ENCODE results near the gene DDX39A.
"Not testable (repeated sequence)": the region's sequence is repeated elsewhere in the genome, so short reads cannot be mapped to it uniquely, and the experiment has no call there.

DDX39A gene

GRCh38 chr19:14407605-14408484 lies 11.3 kb downstream of the DDX39A start:
- no peak for DNase-seq

GRCh38 chr19:14406645-14407401 lies 12.3 kb downstream of the DDX39A start:
- DNase-seq = no peak

- peak; percentile 98 for DNase-seq
Observed at GRCh38 chr19:14405758-14406644, 13.1 kb downstream of the DDX39A start.

- no peak for DNase-seq
Observed at GRCh38 chr19:14405380-14405757, 13.8 kb downstream of the DDX39A start.

GRCh38 chr19:14404312-14404711 lies 14.8 kb downstream of the DDX39A start:
- no peak for DNase-seq

- DNase-seq = not testable (repeated sequence)
Observed at GRCh38 chr19:14403145-14403930, 15.8 kb downstream of the DDX39A start.

- DNase-seq = no peak
Observed at GRCh38 chr19:14402332-14403144, 16.6 kb downstream of the DDX39A start.

GRCh38 chr19:14401468-14402195 lies 17.5 kb downstream of the DDX39A start:
- no peak for DNase-seq

GRCh38 chr19:14400951-14401431 lies 18.1 kb downstream of the DDX39A start:
- DNase-seq = no peak

- not testable (repeated sequence) for DNase-seq
Observed at GRCh38 chr19:14397168-14397567, 22.0 kb downstream of the DDX39A start.

- not testable (repeated sequence) for DNase-seq
Observed at GRCh38 chr19:14396730-14397129, 22.4 kb downstream of the DDX39A start.

GRCh38 chr19:14395710-14396336 lies 23.3 kb downstream of the DDX39A start:
- DNase-seq = no peak

GRCh38 chr19:14395262-14395661 lies 23.9 kb downstream of the DDX39A start:
- DNase-seq = no peak

GRCh38 chr19:14394167-14394566 lies 25.0 kb downstream of the DDX39A start:
- DNase-seq = no peak

GRCh38 chr19:14393329-14393728 lies 25.8 kb downstream of the DDX39A start:
- no peak for DNase-seq

GRCh38 chr19:14391156-14391821 lies 27.9 kb downstream of the DDX39A start:
- DNase-seq = no peak

- no peak for DNase-seq
Observed at GRCh38 chr19:14390548-14390947, 28.6 kb downstream of the DDX39A start.

- DNase-seq = peak; percentile 62
Observed at GRCh38 chr19:14385492-14385891, 33.6 kb downstream of the DDX39A start.

Data from stimulated activated CD8-positive, alpha-beta memory T cell treated with anti-CD3 and anti-CD28 coated beads, Interleukin-4, amount 100 ng/mL, for 48 hours (primary cell).